ENCODE measurements around the gene IVNS1ABP.
"Not testable (repeated sequence)": the region's sequence is repeated elsewhere in the genome, so short reads cannot be mapped to it uniquely, and the experiment has no call there.

Gene IVNS1ABP

GRCh38 chr1:185334182-185334581 lies 17.1 kb upstream of the IVNS1ABP start:
- no peak for DNase-seq (ENCODE audit: low spot score)

GRCh38 chr1:185328255-185328654 lies 11.2 kb upstream of the IVNS1ABP start:
- DNase-seq (ENCODE audit: low spot score) = no peak

- no peak for DNase-seq (ENCODE audit: low spot score)
These were observed 8.4 kb upstream of the IVNS1ABP start for GRCh38 chr1:185325413-185325812.

- DNase-seq (ENCODE audit: low spot score) = no peak
These were observed 7.1 kb upstream of the IVNS1ABP start for GRCh38 chr1:185324118-185324517.

GRCh38 chr1:185322636-185323035 lies 5.6 kb upstream of the IVNS1ABP start:
- DNase-seq (ENCODE audit: low spot score) = no peak

GRCh38 chr1:185321653-185322221 lies 4.7 kb upstream of the IVNS1ABP start:
- not testable (repeated sequence) for DNase-seq (ENCODE audit: low spot score)

- DNase-seq (ENCODE audit: low spot score) = not testable (repeated sequence)
These were observed 4.1 kb upstream of the IVNS1ABP start for GRCh38 chr1:185321104-185321503.

- no peak for DNase-seq (ENCODE audit: low spot score)
These were observed 2.1 kb upstream of the IVNS1ABP start for GRCh38 chr1:185319139-185319475.

- no peak for DNase-seq (ENCODE audit: low spot score)
These were observed 1.5 kb upstream of the IVNS1ABP start for GRCh38 chr1:185318431-185319138.

GRCh38 chr1:185317886-185318310 lies 855 bp upstream of the IVNS1ABP start:
- DNase-seq (ENCODE audit: low spot score) = peak; percentile 54

- DNase-seq (ENCODE audit: low spot score) = peak; percentile 78
These were observed 645 bp downstream of the IVNS1ABP start for GRCh38 chr1:185316163-185317033.

- DNase-seq (ENCODE audit: low spot score) = peak; percentile 64
These were observed 1.5 kb downstream of the IVNS1ABP start for GRCh38 chr1:185315445-185316071.

GRCh38 chr1:185314411-185314810 lies 2.6 kb downstream of the IVNS1ABP start:
- DNase-seq (ENCODE audit: low spot score) = peak; percentile 22

- no peak for DNase-seq (ENCODE audit: low spot score)
These were observed 4.5 kb downstream of the IVNS1ABP start for GRCh38 chr1:185312361-185313138.

- DNase-seq (ENCODE audit: low spot score) = no peak
These were observed 5.3 kb downstream of the IVNS1ABP start for GRCh38 chr1:185311589-185312225.

- no peak for DNase-seq (ENCODE audit: low spot score)
These were observed 7.5 kb downstream of the IVNS1ABP start for GRCh38 chr1:185309566-185309965.

GRCh38 chr1:185308126-185308525 lies 8.9 kb downstream of the IVNS1ABP start:
- DNase-seq (ENCODE audit: low spot score) = no peak

GRCh38 chr1:185305419-185305818 lies 11.6 kb downstream of the IVNS1ABP start:
- no peak for DNase-seq (ENCODE audit: low spot score)

GRCh38 chr1:185300152-185300551 lies 16.9 kb downstream of the IVNS1ABP start:
- no peak for DNase-seq (ENCODE audit: low spot score)

GRCh38 chr1:185297982-185298381 lies 19.1 kb downstream of the IVNS1ABP start:
- no peak for DNase-seq (ENCODE audit: low spot score)

- no peak for DNase-seq (ENCODE audit: low spot score)
These were observed 22.0 kb downstream of the IVNS1ABP start for GRCh38 chr1:185295091-185295490.

Data from hematopoietic multipotent progenitor cell treated with erythropoietin and hydrocortisone succinate and interleukin-3 and kit ligand, for 17 days (in vitro differentiated cells).